HT-29 (cell line): Measurements from ENCODE around the gene GAS2L1. TPM values are rescaled to one million over a fixed set of nuclear protein-coding genes. Genes with fewer than 3 reads are reported as not detected.
A peak's percentile ranks its signal among the peaks of the same experiment; 100 is the strongest.

Source experiments
- DNase-seq: peaks from one replicate; pipeline ENCODE4 v3.0.0-alpha.2; 2015; ENCODE audit warnings: low spot score
- total RNA-seq: library from RNA; depleted of rRNA; stranded (reverse); fragments of >200 nt; shearing (Covaris generic); gene quantifications from 2 replicates; pipeline ENCODE4 v1.2.3, GENCODE V29; 2014

GAS2L1 gene
- total RNA-seq, 1 experiment from 2014 or later = 23.7 TPM

GRCh38 chr22:29309332-29310064 is 3.0 kb downstream of the GAS2L1 start:
- DNase-seq = peak; percentile 67

GRCh38 chr22:29310065-29310862 is 3.8 kb downstream of the GAS2L1 start:
- DNase-seq = peak; percentile 60

DNA sequence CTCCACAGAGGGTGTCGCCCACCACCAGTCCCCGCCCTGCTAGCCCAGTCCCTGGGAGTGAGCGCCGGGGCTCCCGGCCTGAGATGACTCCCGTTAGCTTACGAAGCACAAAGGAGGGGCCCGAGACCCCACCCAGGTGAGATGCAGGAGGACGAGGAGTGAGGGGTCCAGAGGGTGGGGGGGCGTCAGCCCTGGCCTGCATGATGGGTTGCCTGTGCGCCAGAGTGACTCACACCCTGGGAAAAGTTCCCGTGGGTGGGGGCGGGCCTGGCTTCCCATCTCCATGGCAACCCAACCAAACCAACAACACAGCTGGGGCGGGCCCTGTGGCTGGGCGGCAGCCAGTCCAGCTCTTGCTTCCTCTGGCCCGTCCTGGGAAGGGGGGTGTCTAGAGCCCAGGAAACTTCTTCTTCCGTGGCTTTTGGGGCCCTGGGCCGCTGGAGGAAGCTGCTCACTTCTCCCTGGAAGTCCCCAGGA is 4.5 kb downstream of the GAS2L1 start:
- peak; percentile 99 for DNase-seq

DNA sequence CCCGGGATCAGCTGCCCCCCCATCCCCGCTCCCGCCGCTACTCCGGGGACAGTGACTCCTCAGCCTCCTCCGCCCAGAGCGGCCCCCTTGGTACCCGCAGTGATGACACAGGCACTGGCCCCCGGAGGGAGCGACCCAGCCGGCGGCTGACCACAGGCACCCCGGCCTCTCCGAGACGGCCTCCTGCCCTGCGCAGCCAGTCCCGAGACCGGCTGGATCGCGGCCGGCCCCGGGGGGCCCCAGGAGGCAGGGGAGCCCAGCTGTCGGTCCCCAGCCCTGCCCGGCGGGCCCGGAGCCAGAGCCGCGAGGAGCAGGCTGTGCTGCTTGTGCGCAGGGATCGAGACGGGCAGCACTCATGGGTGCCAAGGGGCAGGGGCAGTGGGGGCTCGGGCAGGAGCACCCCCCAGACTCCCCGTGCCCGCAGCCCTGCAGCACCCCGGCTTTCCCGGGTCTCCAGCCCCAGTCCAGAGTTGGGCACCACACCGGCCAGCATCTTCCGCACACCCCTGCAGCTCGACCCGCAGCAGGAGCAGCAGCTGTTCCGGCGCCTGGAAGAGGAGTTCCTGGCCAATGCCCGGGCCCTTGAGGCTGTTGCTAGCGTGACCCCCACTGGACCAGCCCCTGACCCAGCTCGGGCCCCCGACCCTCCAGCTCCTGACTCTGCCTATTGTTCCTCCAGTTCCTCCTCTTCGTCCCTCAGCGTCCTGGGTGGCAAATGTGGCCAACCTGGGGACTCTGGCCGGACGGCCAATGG is 5.2 kb downstream of the GAS2L1 start:
- no peak for DNase-seq

- DNase-seq = no peak
These were observed 6.0 kb downstream of the GAS2L1 start for GRCh38 chr22:29312218-29313125.

DNA sequence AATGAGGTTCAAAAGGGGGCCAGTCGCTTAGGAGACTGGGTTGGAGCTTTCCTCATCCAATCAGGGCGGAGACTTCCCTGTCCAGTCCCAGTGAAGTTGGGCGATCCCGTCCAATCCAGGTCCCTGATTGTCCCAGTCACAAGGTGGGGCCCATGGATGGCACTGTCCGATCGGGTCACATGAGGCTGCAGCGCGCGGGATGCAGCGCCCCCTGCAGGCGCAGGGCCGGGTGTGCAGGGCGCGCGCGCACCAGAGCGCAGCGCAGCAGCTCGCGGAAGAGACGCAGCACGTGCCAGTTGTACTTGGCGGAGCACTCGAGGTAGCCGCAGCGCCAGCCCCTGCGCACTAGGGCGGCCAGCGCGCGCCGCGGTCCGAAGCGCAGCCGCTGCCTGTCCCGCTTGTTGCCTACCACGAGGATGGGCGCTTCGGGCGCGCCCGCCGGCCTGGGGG is 6.7 kb downstream of the GAS2L1 start:
- DNase-seq = no peak

GRCh38 chr22:29313576-29314466 is 7.4 kb downstream of the GAS2L1 start:
- DNase-seq = peak; percentile 47

- DNase-seq = peak; percentile 25
These were observed 8.3 kb downstream of the GAS2L1 start for GRCh38 chr22:29314537-29315285.

DNA sequence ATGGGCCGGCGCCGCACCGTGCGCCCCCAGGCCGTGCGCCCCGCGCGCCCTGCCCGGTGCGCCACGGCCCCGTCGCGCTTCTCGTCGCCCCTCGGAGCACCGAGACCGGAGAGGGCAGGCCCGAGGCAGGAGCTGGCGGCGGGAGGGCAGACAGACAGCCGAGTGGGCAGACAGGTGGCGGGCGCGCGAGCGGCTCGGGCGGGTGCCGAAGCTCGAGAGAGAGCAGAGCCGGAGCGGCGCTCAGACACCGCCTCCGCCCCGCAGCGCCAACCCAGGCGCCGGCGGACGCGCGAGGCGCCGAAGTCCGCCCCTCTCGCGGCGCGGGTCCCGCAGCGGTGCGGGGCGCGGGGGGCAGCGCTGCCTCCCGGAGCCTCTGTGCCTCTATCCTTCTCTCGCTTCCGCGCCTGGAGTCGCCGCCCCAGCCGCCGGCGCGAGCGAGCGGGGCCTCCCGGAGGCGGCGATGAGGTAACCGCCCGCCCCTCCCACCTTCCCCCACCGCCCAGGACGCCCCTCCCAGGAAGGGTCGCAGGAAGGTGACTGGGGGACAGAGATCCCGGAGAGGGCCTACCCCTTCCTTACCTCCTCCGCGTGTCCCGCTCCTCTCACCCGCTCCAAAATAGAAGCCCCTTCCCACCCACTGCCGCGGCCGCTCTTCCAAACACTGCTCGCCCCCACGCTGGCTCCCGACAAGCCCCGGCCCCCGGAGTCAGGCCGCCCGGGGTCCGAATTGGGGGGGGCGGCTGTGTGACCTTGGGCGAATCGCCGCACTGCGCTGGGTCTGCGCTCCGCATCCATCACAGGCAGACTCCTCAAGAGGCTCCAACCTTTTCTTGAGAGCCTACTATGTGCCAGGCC is 9.1 kb downstream of the GAS2L1 start, which contains the start of gene RASL10A:
RASL10A (minus strand) TSS at position 412 of the 855 bp plus-strand sequence. CDS start 451 bp downstream, outside the sequence.
- DNase-seq = no peak

GRCh38 chr22:29316141-29316828 is 9.8 kb downstream of the GAS2L1 start:
- no peak for DNase-seq

GRCh38 chr22:29317827-29318454 is 11.5 kb downstream of the GAS2L1 start:
- no peak for DNase-seq

DNA sequence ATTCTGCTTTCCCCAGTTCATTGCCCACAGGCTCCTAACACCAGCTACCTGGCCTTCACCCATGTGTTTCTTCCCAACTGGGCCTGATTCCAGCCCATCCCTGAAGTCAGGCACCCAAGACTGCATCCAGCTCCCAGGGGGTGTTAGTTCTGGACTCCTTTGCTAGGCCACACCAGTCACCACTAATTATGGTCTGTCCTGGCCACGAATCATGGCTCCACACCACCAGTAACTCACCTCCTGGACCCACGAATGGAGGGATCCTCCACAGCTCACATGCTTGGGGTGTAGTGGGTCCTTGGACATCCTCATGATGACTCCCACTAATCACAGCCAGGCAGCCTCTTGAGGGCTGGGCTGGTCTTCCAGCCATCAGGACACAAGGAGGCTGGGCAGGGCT is 12.6 kb downstream of the GAS2L1 start:
- DNase-seq = no peak

DNA sequence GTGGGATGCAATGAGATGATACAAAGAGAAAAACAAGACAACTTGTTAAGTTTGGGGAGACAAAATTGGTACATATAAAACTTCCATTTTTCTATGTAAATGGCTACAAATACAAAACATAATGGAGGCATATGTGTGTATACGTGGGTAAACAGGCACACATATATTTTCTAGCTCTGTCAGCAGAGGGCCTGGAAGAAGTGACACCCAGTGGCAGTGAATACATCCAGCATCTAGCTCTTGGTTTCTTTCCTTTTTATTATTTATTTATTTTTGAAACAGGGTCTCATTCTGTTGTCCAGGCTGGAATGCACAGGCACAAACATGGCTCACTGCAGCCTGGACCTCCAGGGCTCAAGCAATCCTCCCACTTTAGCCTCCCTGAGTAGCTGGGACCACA is 14.1 kb downstream of the GAS2L1 start:
- DNase-seq = peak; percentile 36

GRCh38 chr22:29323641-29324040 is 17.2 kb downstream of the GAS2L1 start:
- no peak for DNase-seq

GRCh38 chr22:29325356-29325755 is 18.9 kb downstream of the GAS2L1 start:
- no peak for DNase-seq

DNA sequence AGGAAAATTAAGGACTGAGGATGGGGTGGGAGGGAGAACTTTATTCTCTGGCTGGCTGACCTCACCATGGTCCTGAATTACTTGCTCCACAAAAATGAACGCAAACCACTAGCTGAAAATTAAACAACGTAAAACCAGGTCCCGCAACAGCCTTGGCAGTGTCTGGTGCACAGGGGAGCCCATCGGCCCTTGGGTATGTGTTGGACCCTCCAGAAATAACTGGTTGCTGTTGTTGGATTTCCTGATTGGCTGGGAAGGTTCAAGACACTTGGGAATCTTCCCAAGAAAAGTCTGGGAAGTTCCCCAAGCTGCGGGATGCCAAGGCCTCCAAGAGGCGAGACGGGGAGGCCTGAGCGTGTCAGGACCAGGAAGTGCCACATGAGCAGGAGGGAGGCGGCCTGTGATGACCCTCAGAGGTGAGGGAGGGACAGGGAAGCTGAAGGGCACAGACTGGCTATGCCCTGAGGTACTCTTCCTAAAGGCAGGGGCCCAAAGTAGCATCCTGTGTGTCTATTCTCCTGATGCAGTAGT is 19.4 kb downstream of the GAS2L1 start:
- no peak for DNase-seq

GRCh38 chr22:29326481-29326880 is 20.0 kb downstream of the GAS2L1 start:
- DNase-seq = no peak
